Sigmoid colon (tissue), 7 donors: ENCODE results near the gene IFITM2. TPM values are rescaled to one million over a fixed set of nuclear protein-coding genes. Genes with fewer than 3 reads are reported as not detected.

Source experiments
- DNase-seq: peaks from one replicate; pipeline ENCODE4 v3.0.0-alpha.2; 2019
- H3K27ac ChIP-seq, 4 donors: fragments of 200-600 bp; sonication (generic); one replicate each; pipeline ENCODE4 v1.5.1; 2016 to 2019; ENCODE audit warnings: mild to moderate bottlenecking in 1 of 4
- H3K27me3 ChIP-seq, 3 donors: fragments of 200-600 bp; sonication (generic); one replicate each; pipeline ENCODE4 v1.5.1; 2019; ENCODE audit warnings: mild to moderate bottlenecking in 1 of 3
- H3K36me3 ChIP-seq, 4 donors: fragments of 200-600 bp; sonication (generic); one replicate each; pipeline ENCODE4 v1.5.1; 2016 to 2019
- H3K4me1 ChIP-seq, 4 donors: fragments of 200-600 bp; sonication (generic); one replicate each; pipeline ENCODE4 v1.5.1; 2017 to 2019
- H3K4me3 ChIP-seq, 4 donors: fragments of 200-600 bp; sonication (generic); one replicate each; pipeline ENCODE4 v1.5.1; 2017 to 2019; ENCODE audit warnings: mild to moderate bottlenecking in 2 of 4, moderate library complexity in 1 of 4
- H3K9me3 ChIP-seq, 4 donors: fragments of 200-600 bp in 3 of 4; sonication (generic) in 3 of 4; one replicate each; pipeline versions ENCODE4 v1.5.1 to v1.6.1; 2013 to 2019
- EP300 ChIP-seq, 4 donors: sonication (generic); formaldehyde crosslinking; IDR thresholded peaks; one replicate each; pipeline ENCODE4 v1.6.1; 2017; ENCODE audit warnings: antibody characterized with exemption in 4 of 4
- POLR2A ChIP-seq, 2 donors: fragments of 450-650 bp; IDR thresholded peaks; one replicate each; pipeline ENCODE4 v1.6.1; 2016; ENCODE audit warnings: antibody characterized with exemption in 2 of 2, mild to moderate bottlenecking in 2 of 2, moderate library complexity in 2 of 2
- POLR2AphosphoS5 ChIP-seq, 4 donors: sonication (generic); formaldehyde crosslinking; IDR thresholded peaks; one replicate each; pipeline ENCODE4 v1.6.1; 2017; ENCODE audit warnings: antibody characterized with exemption in 4 of 4
- WGBS, 2 donors: extraction: QIAGEN DNeasy Blood & Tissue Kit; methylation state at CpG; one replicate each; pipeline ENCODE4 v1.1.7; 2013; 5-methylcytosine and 5-hydroxymethylcytosine counted together
- intact Hi-C: fragments of 100-400 bp; cut with DNase I; formaldehyde crosslinking; loops from one replicate; pipeline ENCODE4 v1.15.1; 2023
- polyA plus RNA-seq, 3 donors: library from polyadenylated mRNA; stranded (reverse); fragments of 200-250 nt; gene quantifications; one replicate each; pipeline ENCODE4 v1.2.3, GENCODE V29; 2013
- total RNA-seq, 4 donors: library from RNA; depleted of rRNA; stranded (reverse); fragments of >200 nt; gene quantifications; one replicate each; pipeline ENCODE4 v1.1.0, GENCODE V29; 2016
- TF ChIP-seq, protein P1 (sequence below), 4 experiments: fragments of 450-650 bp in 3 of 4; fragments of 200-600 bp in 1 of 4; IDR thresholded peaks; one replicate each; pipeline ENCODE4 v1.5.1; 2016 to 2019; ENCODE audit warnings: antibody characterized with exemption in 4 of 4, mild to moderate bottlenecking in 3 of 4, moderate library complexity in 2 of 4
- donor health status: healthy with polysubstance abuse.
- donor health status: Bipolar disorder and iron deficiency.
- donor health status: healthy.

IFITM2 gene
- total and polyA plus RNA-seq, 7 donors, result 73.3 to 461 (median 161) TPM

DNA sequence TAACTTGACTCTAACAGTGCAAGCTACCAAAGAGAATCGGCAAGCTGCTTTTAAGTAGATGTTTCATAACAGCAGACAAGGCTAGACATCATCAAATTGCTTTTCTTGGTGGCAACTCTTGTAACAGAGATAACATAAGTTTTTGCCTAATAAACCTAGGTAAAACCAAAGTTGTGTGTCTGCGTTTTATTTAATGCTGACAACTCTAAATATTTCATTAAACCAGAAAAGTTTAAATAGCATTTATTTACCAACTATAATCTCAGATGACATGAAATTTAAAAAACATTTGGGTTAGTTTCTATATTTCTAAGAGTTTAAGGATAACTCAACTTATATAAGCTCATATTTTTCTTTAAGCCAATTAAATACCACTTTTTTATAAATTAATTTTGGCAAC lies 32.3 kb downstream of the IFITM2 start:
- DNase-seq, result no peak
- TF ChIP-seq POLR2A (IDR thresholded peaks at IDR 0.05) (no peak), POLR2AphosphoS5 (IDR thresholded peaks at IDR 0.05) (no peak), EP300 (IDR thresholded peaks at IDR 0.05) (no peak)
- TF ChIP-seq, protein P1, sequence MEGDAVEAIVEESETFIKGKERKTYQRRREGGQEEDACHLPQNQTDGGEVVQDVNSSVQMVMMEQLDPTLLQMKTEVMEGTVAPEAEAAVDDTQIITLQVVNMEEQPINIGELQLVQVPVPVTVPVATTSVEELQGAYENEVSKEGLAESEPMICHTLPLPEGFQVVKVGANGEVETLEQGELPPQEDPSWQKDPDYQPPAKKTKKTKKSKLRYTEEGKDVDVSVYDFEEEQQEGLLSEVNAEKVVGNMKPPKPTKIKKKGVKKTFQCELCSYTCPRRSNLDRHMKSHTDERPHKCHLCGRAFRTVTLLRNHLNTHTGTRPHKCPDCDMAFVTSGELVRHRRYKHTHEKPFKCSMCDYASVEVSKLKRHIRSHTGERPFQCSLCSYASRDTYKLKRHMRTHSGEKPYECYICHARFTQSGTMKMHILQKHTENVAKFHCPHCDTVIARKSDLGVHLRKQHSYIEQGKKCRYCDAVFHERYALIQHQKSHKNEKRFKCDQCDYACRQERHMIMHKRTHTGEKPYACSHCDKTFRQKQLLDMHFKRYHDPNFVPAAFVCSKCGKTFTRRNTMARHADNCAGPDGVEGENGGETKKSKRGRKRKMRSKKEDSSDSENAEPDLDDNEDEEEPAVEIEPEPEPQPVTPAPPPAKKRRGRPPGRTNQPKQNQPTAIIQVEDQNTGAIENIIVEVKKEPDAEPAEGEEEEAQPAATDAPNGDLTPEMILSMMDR (IDR thresholded peaks at IDR 0.05), result no peak
- H3K36me3 ChIP-seq, result no peaks in the 10 kb centered on the region
- H3K9me3 ChIP-seq, result no peaks in the 10 kb centered on the region
- 92 to 95% methylated on average over 2 of the region's 2 CpGs for WGBS, 2 donors
- H3K27ac ChIP-seq, result no peak overlapping the region
- H3K27me3 ChIP-seq, result no peaks in the 10 kb centered on the region
- intact Hi-C loops, result no loop called here
- H3K4me1 ChIP-seq, result peaks cover 0 to 15% (median 7%) of the 10 kb centered on the region in 4 donors
- H3K4me3 ChIP-seq, result no peak overlapping the region

GRCh38 chr11:340539-341512 lies 33.2 kb downstream of the IFITM2 start:
- DNase-seq, result no peak
- Histone ChIP-seq H3K27ac (no peak overlapping the region), H3K36me3 (no peaks in the 10 kb centered on the region), H3K27me3 (no peaks in the 10 kb centered on the region), H3K9me3 (no peaks in the 10 kb centered on the region), H3K4me1 (peaks cover 0 to 10% (median 5%) of the 10 kb centered on the region in 4 donors), H3K4me3 (no peak overlapping the region)
- intact Hi-C loops, result no loop called here
- TF ChIP-seq EP300 (IDR thresholded peaks at IDR 0.05) (no peak), POLR2A (IDR thresholded peaks at IDR 0.05) (no peak), POLR2AphosphoS5 (IDR thresholded peaks at IDR 0.05) (no peak)
- TF ChIP-seq, protein P1 (IDR thresholded peaks at IDR 0.05), result no peak
- WGBS, 2 donors, result 88 to 91% methylated on average over 4 to 5 of the region's 5 CpGs

DNA sequence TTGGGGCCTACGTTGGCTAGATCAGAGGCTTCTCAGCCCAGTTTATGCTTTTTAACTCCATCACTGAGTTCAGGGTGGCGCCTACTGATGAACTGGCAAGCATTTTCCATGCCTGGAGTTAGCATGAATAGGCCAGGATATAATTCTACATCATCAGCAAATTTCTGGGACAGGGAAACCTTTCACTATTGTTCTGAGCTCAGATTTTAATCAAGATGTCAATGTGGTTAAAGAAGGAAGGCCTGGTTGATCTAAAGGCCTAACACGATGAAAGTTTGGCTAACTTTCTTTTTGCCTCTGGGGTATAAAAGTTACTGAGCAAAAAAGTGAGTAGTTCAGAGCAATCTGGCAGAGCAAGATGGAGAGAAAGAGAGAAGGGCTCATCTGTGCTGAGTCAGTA lies 34.7 kb downstream of the IFITM2 start:
- TF ChIP-seq POLR2A (IDR thresholded peaks at IDR 0.05) (no peak), POLR2AphosphoS5 (IDR thresholded peaks at IDR 0.05) (no peak), EP300 (IDR thresholded peaks at IDR 0.05) (no peak)
- TF ChIP-seq, protein P1 (IDR thresholded peaks at IDR 0.05), result no peak
- no peaks in the 10 kb centered on the region for H3K9me3 ChIP-seq
- no peak overlapping the region for H3K4me3 ChIP-seq
- no peaks in the 10 kb centered on the region for H3K27me3 ChIP-seq
- 75 to 87% methylated on average over 3 of the region's 3 CpGs for WGBS, 2 donors
- H3K27ac ChIP-seq, result peak overlapping the region in 1 of 4 donors; percentile 29
- peak; percentile 10 for DNase-seq
- no peaks in the 10 kb centered on the region for H3K4me1 ChIP-seq
- no peaks in the 10 kb centered on the region for H3K36me3 ChIP-seq
- intact Hi-C loops, result no loop called here

DNA sequence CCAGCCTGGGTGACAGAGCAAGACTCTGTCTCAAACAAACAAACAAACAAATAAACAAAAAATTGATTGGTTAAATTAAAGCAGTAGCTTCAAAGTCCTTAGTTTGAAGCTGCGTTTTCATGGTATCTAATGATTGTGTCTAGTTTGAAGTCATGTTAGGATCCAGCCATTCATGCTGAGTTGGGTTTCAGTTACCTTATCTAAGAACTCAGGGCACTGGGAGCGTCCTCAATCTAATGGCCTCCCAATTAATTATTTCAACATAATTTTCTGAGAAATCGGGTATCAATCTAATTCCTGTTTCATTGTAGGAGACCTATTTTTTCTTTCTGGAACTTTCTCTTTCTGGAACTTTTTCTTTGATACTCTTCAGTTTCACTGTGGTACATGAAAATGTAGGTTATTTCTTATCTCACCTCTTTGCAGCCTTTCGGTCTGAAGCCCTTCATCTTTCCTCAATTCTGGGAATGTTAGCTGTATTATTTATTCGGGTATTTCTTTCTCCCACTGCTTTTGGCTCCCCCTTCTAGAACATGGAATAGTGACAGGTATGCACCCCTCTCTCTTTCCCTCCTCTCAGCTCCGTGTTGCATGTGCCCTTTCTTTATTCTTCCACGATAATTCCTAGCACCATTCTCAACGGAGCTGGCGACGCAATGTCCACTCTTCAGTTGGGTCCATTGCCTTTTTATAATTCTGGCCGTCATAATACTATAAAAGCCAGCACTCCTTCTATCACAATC lies 37.4 kb downstream of the IFITM2 start:
- Histone ChIP-seq H3K36me3 (no peaks in the 10 kb centered on the region), H3K27ac (no peak overlapping the region), H3K4me1 (no peaks in the 10 kb centered on the region), H3K9me3 (no peaks in the 10 kb centered on the region), H3K4me3 (no peak overlapping the region), H3K27me3 (no peaks in the 10 kb centered on the region)
- WGBS, 2 donors, result 91 to 96% methylated on average over 11 of the region's 11 CpGs
- intact Hi-C loops, result no loop called here
- TF ChIP-seq POLR2A (IDR thresholded peaks at IDR 0.05), result no peak
- TF ChIP-seq EP300 (IDR thresholded peaks at IDR 0.05), result no peak
- no peak for TF ChIP-seq POLR2AphosphoS5 (IDR thresholded peaks at IDR 0.05)
- TF ChIP-seq, protein P1 (IDR thresholded peaks at IDR 0.05), result no peak
- DNase-seq, result peak; percentile 3
